Uterine smooth muscle cell (primary cell): ENCODE data around the gene NUBP2. TPM values are rescaled to one million over a fixed set of nuclear protein-coding genes. Genes with fewer than 3 reads are reported as not detected.

Experiments
- total RNA-seq: library from RNA; depleted of rRNA; stranded (reverse); fragments of >200 nt; gene quantifications from 2 replicates; pipeline ENCODE4 v1.2.3, GENCODE V29; 2014

NUBP2 gene, protein sequence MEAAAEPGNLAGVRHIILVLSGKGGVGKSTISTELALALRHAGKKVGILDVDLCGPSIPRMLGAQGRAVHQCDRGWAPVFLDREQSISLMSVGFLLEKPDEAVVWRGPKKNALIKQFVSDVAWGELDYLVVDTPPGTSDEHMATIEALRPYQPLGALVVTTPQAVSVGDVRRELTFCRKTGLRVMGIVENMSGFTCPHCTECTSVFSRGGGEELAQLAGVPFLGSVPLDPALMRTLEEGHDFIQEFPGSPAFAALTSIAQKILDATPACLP
- total RNA-seq: 70.7 and 82.7 TPM in 2 replicates

DNA sequence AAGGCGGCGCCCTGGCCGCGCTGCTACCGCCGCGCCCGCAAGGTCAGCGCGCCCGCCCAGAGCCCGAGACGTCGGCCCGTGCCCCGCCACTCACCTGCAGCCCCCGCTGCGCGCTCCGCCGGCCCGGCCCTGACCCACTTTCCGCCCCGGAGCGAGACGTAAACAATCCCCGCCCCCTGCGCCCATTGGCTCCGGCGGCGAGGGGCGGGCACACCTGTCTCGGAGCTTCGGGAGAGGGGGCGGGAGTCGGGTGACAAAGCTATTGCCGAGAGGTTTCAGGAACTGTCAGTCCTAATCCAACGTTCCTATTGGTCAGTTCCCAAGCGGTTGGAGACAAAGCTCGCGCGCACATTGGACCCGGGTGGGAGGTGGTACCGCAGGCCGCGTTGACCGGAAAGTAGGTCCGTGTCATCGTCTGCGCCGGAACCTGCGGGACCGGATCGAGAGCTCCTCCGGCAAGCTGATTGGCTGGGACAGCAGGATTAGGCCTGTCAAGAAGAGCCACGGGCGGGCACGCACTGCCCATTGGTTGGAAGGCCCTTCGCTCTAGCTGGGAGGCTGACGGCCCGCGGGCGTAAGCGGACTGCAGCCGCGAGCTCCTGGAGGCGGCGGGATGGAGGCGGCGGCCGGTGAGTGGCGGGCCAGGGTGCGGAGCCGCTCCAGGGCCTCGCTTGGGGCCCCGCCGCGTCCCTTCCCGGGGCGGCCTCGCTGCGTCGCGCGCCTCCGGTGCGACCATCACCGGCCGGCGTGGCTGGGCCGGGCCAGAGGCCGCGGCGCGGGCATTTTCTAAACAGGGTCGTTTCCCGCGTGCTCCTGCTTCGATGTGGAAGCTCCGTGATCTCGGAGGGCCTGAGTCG lies at the start of gene NUBP2, which contains the start of gene SPSB3:
Gene NUBP2 (plus strand): TSS at position 553 of the 857 bp plus-strand sequence. CDS start 61 bp downstream, at position 614.
Gene SPSB3 (minus strand): TSS at position 164 of the 857 bp plus-strand sequence. CDS start 1,088 bp downstream, outside the sequence.

DNA sequence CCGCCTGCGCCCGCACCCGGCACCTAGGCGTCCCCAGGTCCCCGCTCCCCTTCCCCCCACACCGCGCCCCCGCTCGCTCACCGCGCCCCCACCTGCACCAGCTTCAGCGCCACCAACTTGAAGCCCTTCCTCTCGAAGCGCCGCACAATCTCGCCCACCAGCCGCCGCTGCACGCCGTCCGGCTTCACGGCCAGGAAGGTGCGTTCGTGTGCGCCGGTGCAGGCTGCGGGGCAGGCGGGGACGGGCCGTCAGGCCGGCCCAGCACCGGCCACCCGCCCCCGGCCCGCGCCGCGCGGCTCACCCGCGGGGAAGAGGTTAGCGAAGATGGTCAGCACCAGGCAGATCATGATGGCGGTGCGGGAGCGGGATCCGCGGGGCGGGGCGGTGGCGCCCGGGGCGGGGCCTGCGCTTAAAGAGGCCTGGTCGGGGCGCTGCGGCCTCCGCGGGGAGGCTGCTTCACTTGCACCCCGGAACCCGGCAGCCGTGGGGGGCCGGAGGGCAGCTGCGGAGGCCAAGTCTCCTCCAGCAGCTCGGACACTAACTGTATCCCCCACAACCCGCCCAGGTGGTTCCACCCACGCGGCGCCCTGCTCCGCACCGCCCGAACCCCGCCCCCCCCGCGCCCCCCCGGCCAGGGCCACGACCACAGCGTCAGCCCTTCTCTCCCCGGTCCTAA lies 11.4 kb upstream of the NUBP2 start, which contains the start of gene NME3:
Gene NME3 (minus strand): TSS at position 356 of the 676 bp plus-strand sequence. CDS start 9 bp downstream, at position 347.

DNA sequence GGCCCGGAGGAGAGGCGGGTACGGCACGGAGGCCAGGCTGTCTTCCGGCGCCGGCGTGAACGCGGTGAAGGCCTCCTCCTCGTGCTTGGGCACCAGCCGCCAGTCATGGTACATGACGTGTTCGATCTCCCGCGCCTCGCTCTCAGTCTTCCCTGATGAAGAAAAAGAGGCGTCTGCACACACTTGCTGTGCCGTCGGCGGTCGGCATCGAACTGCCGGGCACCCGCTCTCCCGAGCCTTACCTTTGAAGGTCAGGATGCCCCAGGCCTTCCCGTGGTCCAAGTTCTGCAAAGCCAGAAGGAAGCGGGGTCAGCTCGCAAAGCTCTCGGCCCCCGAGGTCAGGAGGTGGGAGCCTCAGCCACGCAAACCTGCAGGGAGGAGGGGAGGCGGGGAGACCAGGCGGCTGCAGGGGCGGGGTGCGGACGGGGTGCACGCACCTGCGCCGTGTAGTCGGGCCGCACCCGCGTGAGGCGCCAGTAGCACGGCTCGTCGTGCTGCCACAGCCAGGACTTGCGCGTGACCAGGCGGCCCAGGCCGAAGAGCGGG lies 10.3 kb upstream of the NUBP2 start, which contains the start of gene EME2:
Gene EME2 (plus strand): TSS at position 449 of the 546 bp plus-strand sequence. CDS start 418 bp downstream, outside the sequence.

DNA sequence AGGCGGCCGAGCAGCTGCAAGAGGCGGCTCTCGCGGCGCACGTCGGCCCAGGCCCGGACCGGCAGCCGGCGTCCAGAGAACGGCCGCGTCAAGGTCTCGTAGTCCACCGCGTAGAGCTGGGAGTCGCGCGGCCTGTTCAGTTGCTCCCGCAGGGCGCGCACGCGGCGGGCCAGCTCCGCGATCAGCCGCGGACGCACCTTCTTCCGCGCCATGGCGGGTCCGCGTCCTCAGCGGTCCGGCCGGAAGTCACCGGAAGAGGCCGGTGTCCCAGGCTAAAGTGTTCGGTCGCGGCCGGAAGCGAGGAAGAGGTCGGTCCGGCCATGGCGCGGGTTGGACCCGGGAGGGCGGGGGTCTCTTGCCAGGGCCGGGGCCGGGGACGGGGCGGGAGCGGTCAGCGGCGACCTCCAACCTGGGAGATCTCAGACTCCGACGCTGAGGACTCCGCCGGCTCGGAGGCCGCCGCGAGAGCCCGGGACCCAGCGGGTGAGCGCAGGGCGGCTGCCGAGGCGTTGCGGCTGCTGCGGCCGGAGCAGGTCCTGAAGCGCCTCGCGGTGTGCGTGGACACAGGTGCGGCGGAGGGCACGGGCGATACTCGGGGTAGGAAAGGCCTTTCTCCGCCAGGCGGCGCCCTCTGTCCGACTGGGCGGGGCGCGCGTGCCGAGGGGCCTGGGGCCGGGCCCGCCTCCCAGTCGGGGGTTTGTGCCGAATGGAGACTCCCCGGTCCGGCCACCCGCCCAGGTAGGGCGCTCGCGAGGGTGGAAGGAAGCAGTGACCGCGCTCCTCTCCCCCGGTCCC lies 9.7 kb upstream of the NUBP2 start, which contains the start of gene MRPS34:
Gene MRPS34 (minus strand): TSS at position 227 of the 795 bp plus-strand sequence. CDS start 15 bp downstream, at position 212.

DNA sequence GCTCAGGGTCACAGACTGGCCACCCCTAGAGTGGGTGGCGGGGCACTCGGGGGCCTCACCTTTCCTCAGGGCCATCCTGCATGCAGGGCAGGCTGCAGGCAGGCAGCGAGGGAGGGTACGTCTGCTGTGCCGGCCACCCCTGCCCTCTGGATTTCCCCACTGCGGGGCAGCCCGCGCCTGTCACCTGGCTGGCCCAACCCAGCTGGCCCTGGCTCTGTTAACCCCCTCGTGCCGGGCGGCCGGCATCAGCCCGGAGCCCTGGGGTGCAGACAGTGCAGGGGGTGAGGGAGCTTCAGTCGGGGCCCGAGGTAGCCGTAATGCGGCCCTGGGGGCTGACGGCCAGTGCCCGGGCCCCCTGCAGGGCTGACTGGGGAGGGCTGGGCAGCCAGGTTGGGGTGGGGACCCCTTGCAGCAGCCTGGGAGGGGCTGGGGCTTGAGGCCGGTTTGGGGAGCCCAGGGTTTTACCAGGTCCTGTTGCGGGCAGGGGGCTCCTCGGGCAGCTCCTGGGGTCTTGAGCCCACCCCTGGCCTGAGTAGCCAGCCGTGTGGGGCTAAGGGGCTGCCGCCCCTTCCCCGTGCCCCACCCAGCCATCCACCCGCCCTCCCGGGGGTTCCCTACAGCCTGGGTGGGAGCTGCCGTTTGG lies 10.9 kb downstream of the NUBP2 start, which contains the start of gene IGFALS:
Gene IGFALS (minus strand): TSS at position 128 of the 643 bp plus-strand sequence. CDS start 53 bp downstream, at position 75.

DNA sequence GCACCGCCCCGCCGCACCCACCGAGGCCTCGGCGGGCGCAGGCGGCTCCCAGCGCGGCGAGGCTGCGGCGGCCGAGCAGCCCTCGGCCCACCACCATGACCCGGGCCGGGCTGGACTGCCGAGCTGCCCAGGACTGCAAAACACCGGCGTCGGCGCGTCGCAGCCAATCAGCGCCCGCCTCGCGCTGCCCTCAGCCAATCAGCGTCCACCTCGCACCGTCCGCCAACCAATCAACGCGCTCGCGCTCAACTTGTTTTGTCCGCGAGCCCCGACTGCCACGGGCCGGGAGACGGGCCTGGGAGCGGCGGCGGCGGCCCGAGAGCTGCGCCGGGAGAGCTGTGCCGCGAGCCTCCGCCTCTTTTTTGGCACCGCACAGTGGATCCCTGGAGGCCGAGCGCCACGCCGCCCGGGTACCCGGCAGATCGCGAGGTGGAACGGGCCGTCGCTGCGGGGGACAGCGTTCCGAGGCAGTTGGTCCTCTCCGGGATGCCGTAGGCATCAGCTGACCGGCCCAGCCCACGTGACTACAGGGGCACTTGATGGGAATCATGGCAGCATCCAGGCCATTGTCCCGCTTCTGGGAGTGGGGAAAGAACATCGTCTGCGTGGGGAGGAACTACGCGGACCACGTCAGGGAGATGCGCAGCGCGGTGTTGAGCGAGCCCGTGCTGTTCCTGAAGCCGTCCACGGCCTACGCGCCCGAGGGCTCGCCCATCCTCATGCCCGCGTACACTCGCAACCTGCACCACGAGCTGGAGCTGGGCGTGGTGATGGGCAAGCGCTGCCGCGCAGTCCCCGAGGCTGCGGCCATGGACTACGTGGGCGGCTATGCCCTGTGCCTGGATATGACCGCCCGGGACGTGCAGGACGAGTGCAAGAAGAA lies 44.2 kb downstream of the NUBP2 start, which contains the start of the genes FAHD1 and HAGH:
Gene FAHD1 (plus strand): TSS at position 516 of the 883 bp plus-strand sequence. CDS start 33 bp downstream, at position 549.
Gene HAGH (minus strand): TSS at position 135 of the 883 bp plus-strand sequence. CDS start 38 bp downstream, at position 97.

Other genes starting within 250 kb of the NUBP2 start
- gene TMEM204, start 249.3 kb upstream of the NUBP2 start, total RNA-seq: 4.8 and 7.2 TPM in 2 replicates
- 27.2 and 42.7 TPM in 2 replicates for gene IFT140, start 170.9 kb upstream of the NUBP2 start, total RNA-seq
- gene CRAMP1, start 170.6 kb upstream of the NUBP2 start, total RNA-seq: 7.7 and 8.4 TPM in 2 replicates
- gene JPT2, start 104.7 kb upstream of the NUBP2 start, total RNA-seq: 28.0 and 49.4 TPM in 2 replicates
- gene MAPK8IP3, start 76.8 kb upstream of the NUBP2 start, total RNA-seq: 42.9 and 44.9 TPM in 2 replicates
- gene NME3, start 11.4 kb upstream of the NUBP2 start, total RNA-seq: 34.6 and 65.0 TPM in 2 replicates
- gene EME2, start 10.2 kb upstream of the NUBP2 start, total RNA-seq: 11.7 and 16.5 TPM in 2 replicates
- 89.7 and 102 TPM in 2 replicates for gene MRPS34, start 9.8 kb upstream of the NUBP2 start, total RNA-seq
- 29.0 and 37.5 TPM in 2 replicates for gene SPSB3, start 389 bp upstream of the NUBP2 start, total RNA-seq
- gene IGFALS, start 10.7 kb downstream of the NUBP2 start, total RNA-seq: under 0.01 and 0.50 TPM in 2 replicates
- 48.1 and 55.1 TPM in 2 replicates for gene HAGH, start 43.9 kb downstream of the NUBP2 start, total RNA-seq
- 66.5 and 87.0 TPM in 2 replicates for gene FAHD1, start 44.2 kb downstream of the NUBP2 start, total RNA-seq
- gene MEIOB, start 89.2 kb downstream of the NUBP2 start, total RNA-seq: 0.22 and 0.50 TPM in 2 replicates
- gene HS3ST6, start 135.5 kb downstream of the NUBP2 start, total RNA-seq: not detected in 2 replicates
- gene MSRB1, start 160.2 kb downstream of the NUBP2 start, total RNA-seq: 6.2 and 6.6 TPM in 2 replicates
- gene RPL3L, start 171.7 kb downstream of the NUBP2 start, total RNA-seq: not detected in 2 replicates
- 110 and 149 TPM in 2 replicates for gene NDUFB10, start 176.6 kb downstream of the NUBP2 start, total RNA-seq
- 1,423 and 2,571 TPM in 2 replicates for gene RPS2, start 181.9 kb downstream of the NUBP2 start, total RNA-seq
- not detected in 2 replicates for gene RNF151, start 183.9 kb downstream of the NUBP2 start, total RNA-seq
- gene TBL3, start 189.1 kb downstream of the NUBP2 start, total RNA-seq: 40.7 and 57.5 TPM in 2 replicates
- not detected in 2 replicates for gene NOXO1, start 198.5 kb downstream of the NUBP2 start, total RNA-seq
- 18.5 and 23.0 TPM in 2 replicates for gene GFER, start 201.2 kb downstream of the NUBP2 start, total RNA-seq
- gene SYNGR3, start 207.0 kb downstream of the NUBP2 start, total RNA-seq: 1.4 and 6.1 TPM in 2 replicates
- 20.7 and 22.7 TPM in 2 replicates for gene ZNF598, start 226.9 kb downstream of the NUBP2 start, total RNA-seq
- gene NPW, start 236.8 kb downstream of the NUBP2 start, total RNA-seq: 0.33 and 0.87 TPM in 2 replicates
- gene NHERF2, start 243.9 kb downstream of the NUBP2 start, total RNA-seq: 12.1 and 17.7 TPM in 2 replicates